Endothelial cell of umbilical vein (primary cell): ENCODE results near the gene MPZL3. TPM values are rescaled to one million over a fixed set of nuclear protein-coding genes. Genes with fewer than 3 reads are reported as not detected.

Source experiments
- Bru-seq: library from RNA; stranded (reverse); fragments of 400-500 nt; gene quantifications from one replicate; lab custom pipeline; 2021; lab: Mats Ljungman, UMichigan
- BruChase-seq, 2 experiments: library from RNA; stranded (reverse); fragments of 400-500 nt; gene quantifications; one replicate each; lab custom pipeline; 2021; lab: Mats Ljungman, UMichigan
- BruUV-seq: library from RNA; stranded (reverse); fragments of 400-500 nt; replicated peaks from 2 replicates; lab custom pipeline; 2021; lab: Mats Ljungman, UMichigan
- CTCF ChIA-PET: fragments of 300-600, 350-600 bp; sonication (Branson Sonifier 250); formaldehyde crosslinking; loops from one replicate; lab custom pipeline; 2021; ENCODE audit warnings: antibody characterized with exemption, inconsistent platforms; lab: Charles Lee
- POLR2A ChIA-PET: fragments of 300-600, 350-600 bp; sonication (Branson Sonifier 250); formaldehyde crosslinking; loops from one replicate; lab custom pipeline; 2021; ENCODE audit warnings: antibody characterized with exemption, inconsistent platforms; lab: Charles Lee
- DNase-seq: peaks from one replicate; pipeline ENCODE4 v3.0.0-alpha.2; 2011; ENCODE audit warnings: low read depth, low spot score
- FAIRE-seq: peaks from 2 replicates; lab custom pipeline; 2011; peaks lifted over from hg19 to GRCh38; lab: Jason Lieb, UNC
- H2AFZ ChIP-seq: 2 replicates; pipeline ENCODE4 v1.6.0; 2012; ENCODE audit warnings: low read depth, low read length, control low read depth, inconsistent platforms
- H3K27ac ChIP-seq: 2 replicates; pipeline ENCODE4 v1.5.1; 2011; ENCODE audit warnings: low read depth, mild to moderate bottlenecking, control low read depth, low read length, moderate library complexity; ENCODE audit not compliant: insufficient read depth
- H3K27me3 ChIP-seq, 2 experiments: 2 replicates each; pipeline versions ENCODE4 v1.6.0 to v1.6.1; 2011; ENCODE audit warnings: low read length in 2 of 2, mixed read lengths in 1 of 2; ENCODE audit not compliant: control insufficient read depth in 2 of 2, insufficient read depth in 2 of 2
- H3K36me3 ChIP-seq, 2 experiments: 2 replicates in 1 of 2; 3 replicates in 1 of 2; pipeline ENCODE4 v1.5.1; 2011; ENCODE audit warnings: low read length in 2 of 2, mild to moderate bottlenecking in 1 of 2, moderate library complexity in 1 of 2; ENCODE audit not compliant: control insufficient read depth in 2 of 2, insufficient read depth in 2 of 2; ENCODE audit errors: extremely low read depth in 1 of 2
- H3K4me1 ChIP-seq: 3 replicates; pipeline ENCODE4 v1.5.1; 2011; ENCODE audit warnings: mild to moderate bottlenecking, low read length; ENCODE audit not compliant: control insufficient read depth, insufficient read depth; ENCODE audit errors: extremely low read depth
- H3K4me2 ChIP-seq: 2 replicates; pipeline ENCODE4 v1.6.1; 2011; ENCODE audit warnings: low read length, control low read depth, mixed read lengths; ENCODE audit not compliant: insufficient read depth
- H3K4me3 ChIP-seq, 3 experiments: fragments of 200-600 bp in 1 of 3; sonication (generic), shearing (Covaris generic) in 1 of 3; replicated peaks in 1 of 3; 2 replicates each; pipeline ENCODE4 v1.5.1; 2011 to 2016; ENCODE audit warnings: control low read depth in 3 of 3, low read length in 3 of 3, mild to moderate bottlenecking in 2 of 3, inconsistent platforms in 1 of 3, low read depth in 1 of 3, moderate library complexity in 1 of 3; ENCODE audit not compliant: insufficient read depth in 1 of 3
- H3K79me2 ChIP-seq: 2 replicates; pipeline ENCODE4 v1.6.0; 2012; ENCODE audit warnings: low read length, inconsistent platforms; ENCODE audit not compliant: control insufficient read depth, insufficient read depth
- H3K9ac ChIP-seq: replicated peaks from 2 replicates; pipeline ENCODE3; 2011; ENCODE audit warnings: low read length, control low read depth; ENCODE audit not compliant: insufficient read depth; ENCODE audit errors: extremely low read depth
- H3K9me1 ChIP-seq: replicated peaks from 3 replicates; pipeline ENCODE4 v1.6.0; 2011; ENCODE audit warnings: mild to moderate bottlenecking, low read length; ENCODE audit not compliant: control insufficient read depth, insufficient read depth; ENCODE audit errors: extremely low read depth
- H3K9me3 ChIP-seq: replicated peaks from 2 replicates; pipeline ENCODE4 v1.5.1; 2012; ENCODE audit warnings: low read length, inconsistent platforms; ENCODE audit not compliant: control insufficient read depth, insufficient read depth
- H4K20me1 ChIP-seq: replicated peaks from 2 replicates; pipeline ENCODE3; 2011; ENCODE audit warnings: mild to moderate bottlenecking, low read length; ENCODE audit not compliant: control insufficient read depth, insufficient read depth; ENCODE audit errors: extremely low read depth
- EZH2 ChIP-seq: IDR thresholded peaks from 2 replicates; pipeline ENCODE4 v1.6.1; 2012; ENCODE audit warnings: borderline replicate concordance, low read depth, mild to moderate bottlenecking, moderate library complexity, low read length, inconsistent platforms; ENCODE audit not compliant: severe bottlenecking
- FOS ChIP-seq: IDR thresholded peaks from 2 replicates; pipeline ENCODE4 v1.6.1; 2011; ENCODE audit warnings: mild to moderate bottlenecking, low read length, moderate library complexity, borderline replicate concordance; ENCODE audit not compliant: insufficient read depth
- GATA2 ChIP-seq: IDR thresholded peaks from 2 replicates; pipeline ENCODE4 v1.7.0; 2011; ENCODE audit warnings: low read depth, mild to moderate bottlenecking, moderate library complexity, mixed read lengths, low read length; ENCODE audit not compliant: insufficient read length, insufficient read depth
- JUN ChIP-seq: IDR thresholded peaks from 2 replicates; pipeline ENCODE4 v1.6.1; 2011; ENCODE audit warnings: borderline replicate concordance, low read depth; ENCODE audit not compliant: insufficient read length, insufficient read depth
- MYC ChIP-seq: IDR thresholded peaks from one replicate; pipeline ENCODE4 v1.6.1; 2011; ENCODE audit warnings: mild to moderate bottlenecking, low read depth, low read length
- POLR2A ChIP-seq: IDR thresholded peaks from 2 replicates; pipeline ENCODE4 v1.6.1; 2012; ENCODE audit warnings: low read depth, mild to moderate bottlenecking, control low read depth, low read length
- POLR2AphosphoS5 ChIP-seq: IDR thresholded peaks from 2 replicates; pipeline ENCODE4 v1.6.1; 2012; ENCODE audit warnings: low read depth, mild to moderate bottlenecking, control low read depth, low read length, moderate library complexity; ENCODE audit not compliant: insufficient read depth
- dilution Hi-C: fragments of 300-500 bp; cut with MboI; formaldehyde crosslinking; loops from one replicate; pipeline ENCODE4 v1.15.0; 2019; ENCODE audit warnings: low sequenced_read_pairs; ENCODE audit not compliant: extremely low pct_ligation_motif_present
- intact Hi-C: fragments of 100-400 bp; cut with micrococcal nuclease; formaldehyde crosslinking; loops from one replicate; pipeline ENCODE4 v1.10.0; 2022
- long read RNA-seq: library from polyadenylated mRNA; stranded (forward); transcript quantifications from one replicate; pipeline ENCODE4 v2.0.0, GENCODE V29; 2021
- polyA minus RNA-seq, 3 experiments: library from RNA; depleted of rRNA, polyadenylated mRNA; stranded (reverse); fragments of >200 nt; gene quantifications; 1 replicate in 1 of 3; 2 replicates in 2 of 3; pipeline ENCODE4 v1.2.3, GENCODE V29; 2011
- polyA plus RNA-seq, 4 experiments: library from polyadenylated mRNA; depleted of rRNA in 3 of 4; stranded (reverse) in 3 of 4; unstranded in 1 of 4; fragments of >200 nt; gene quantifications; 2 replicates each; pipeline versions ENCODE4 v1.2.1 to v1.2.3, GENCODE V29; 2011 to 2012; ENCODE audit warnings: missing spikeins in 1 of 4
- total RNA-seq: library from RNA; stranded (reverse); gene quantifications from 2 replicates; pipeline ENCODE4 v1.2.3, GENCODE V29; 2021
- TF ChIP-seq, protein P1 (sequence below), 2 donors: IDR thresholded peaks; 1 replicate in 1 of 2; 2 replicates in 1 of 2; pipeline ENCODE4 v1.5.1; 2011; ENCODE audit warnings: low read length in 2 of 2, mild to moderate bottlenecking in 2 of 2, moderate library complexity in 2 of 2, control low read depth in 1 of 2, inconsistent platforms in 1 of 2, low read depth in 1 of 2; ENCODE audit not compliant: insufficient read depth in 1 of 2; ENCODE audit errors: extremely low read depth in 1 of 2
- TF ChIP-seq, protein P2 (sequence below): IDR thresholded peaks from 2 replicates; pipeline ENCODE4 v1.6.1; 2011; ENCODE audit not compliant: insufficient read depth, insufficient read length

MPZL3 gene, protein sequence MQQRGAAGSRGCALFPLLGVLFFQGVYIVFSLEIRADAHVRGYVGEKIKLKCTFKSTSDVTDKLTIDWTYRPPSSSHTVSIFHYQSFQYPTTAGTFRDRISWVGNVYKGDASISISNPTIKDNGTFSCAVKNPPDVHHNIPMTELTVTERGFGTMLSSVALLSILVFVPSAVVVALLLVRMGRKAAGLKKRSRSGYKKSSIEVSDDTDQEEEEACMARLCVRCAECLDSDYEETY
- 7.0 and 7.1 TPM in 2 replicates for total RNA-seq
- 2.5 TPM in 2 replicates for polyA plus RNA-seq
- 2.2 and 2.4 TPM in 2 replicates for polyA plus RNA-seq (2011; cell fraction: cytosol; rRNA removed)
- 2.4 and 2.6 TPM in 2 replicates for polyA plus RNA-seq (2011; cell fraction: nucleus; rRNA removed)
- polyA plus RNA-seq (2012), result 4.5 and 4.9 TPM in 2 replicates
- polyA minus RNA-seq, result 7.3 and 10.2 TPM in 2 replicates
- 2.7 TPM for polyA minus RNA-seq (2011; cell fraction: cytosol; rRNA and poly(A)+ RNA removed)
- polyA minus RNA-seq (2011; cell fraction: nucleus; rRNA and poly(A)+ RNA removed), result 2.0 and 2.5 TPM in 2 replicates
- percentile 58 among the genes with signal in this experiment for Bru-seq, nascent RNA
- percentile 72 among the genes with signal in this experiment for BruChase-seq, experiment 1, labeled RNA remaining after a 6-hour chase
- percentile 61 among the genes with signal in this experiment for BruChase-seq, experiment 2, labeled RNA remaining after a 2-hour chase
- long read RNA-seq, partial matches to known transcripts, result 0 of 8 reads
- long read RNA-seq, other reads (novel, unspliced or antisense), result 6 of 8 reads

DNA sequence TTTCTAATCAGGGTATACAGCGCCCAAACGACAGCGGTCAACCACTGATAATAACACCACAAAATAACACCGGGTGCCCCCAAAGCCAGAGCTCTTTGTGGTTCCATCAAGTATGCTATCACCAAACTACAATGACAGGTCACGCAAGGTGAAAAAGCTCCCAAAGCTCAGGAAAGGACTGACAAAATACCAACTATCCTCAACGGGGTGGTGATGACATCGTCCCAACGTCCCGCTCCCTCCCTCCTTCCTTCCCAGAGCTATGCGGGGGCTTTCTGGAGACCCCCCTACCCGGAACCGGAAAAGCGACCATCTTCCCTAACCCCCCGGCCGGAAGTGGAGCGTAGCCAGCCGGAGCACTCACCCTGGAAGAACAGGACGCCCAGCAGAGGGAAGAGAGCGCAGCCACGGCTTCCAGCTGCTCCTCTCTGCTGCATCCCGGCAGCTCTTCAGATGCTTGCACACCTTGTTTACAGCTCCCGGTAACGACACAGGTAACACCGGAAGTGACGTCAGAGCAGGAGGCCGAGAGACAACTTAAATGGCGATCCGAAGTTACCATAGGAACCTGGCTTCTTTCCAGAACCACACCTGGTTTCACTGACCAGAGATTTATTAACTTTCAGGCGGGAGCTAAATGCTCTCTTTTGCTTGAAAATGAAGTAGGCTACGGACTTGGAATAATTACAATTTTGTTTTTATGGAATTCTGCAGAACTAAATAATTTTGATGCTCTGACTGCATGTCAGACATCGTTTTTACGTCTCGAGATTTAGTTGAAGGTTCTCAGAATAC is at the start of gene MPZL3:
Gene MPZL3 (minus strand): TSS at position 508 of the 795 bp plus-strand sequence. CDS start 71 bp downstream, at position 437.
- ChIA-PET POLR2A (no interaction called here), CTCF (interaction anchor here (0.6 to 4.4 kb wide), 6 partner anchors 10 to 54 kb away, joined by 3 to 23 read pairs (median 4); no protein-coding TSS in a partner anchor)
- TF ChIP-seq, protein P1, sequence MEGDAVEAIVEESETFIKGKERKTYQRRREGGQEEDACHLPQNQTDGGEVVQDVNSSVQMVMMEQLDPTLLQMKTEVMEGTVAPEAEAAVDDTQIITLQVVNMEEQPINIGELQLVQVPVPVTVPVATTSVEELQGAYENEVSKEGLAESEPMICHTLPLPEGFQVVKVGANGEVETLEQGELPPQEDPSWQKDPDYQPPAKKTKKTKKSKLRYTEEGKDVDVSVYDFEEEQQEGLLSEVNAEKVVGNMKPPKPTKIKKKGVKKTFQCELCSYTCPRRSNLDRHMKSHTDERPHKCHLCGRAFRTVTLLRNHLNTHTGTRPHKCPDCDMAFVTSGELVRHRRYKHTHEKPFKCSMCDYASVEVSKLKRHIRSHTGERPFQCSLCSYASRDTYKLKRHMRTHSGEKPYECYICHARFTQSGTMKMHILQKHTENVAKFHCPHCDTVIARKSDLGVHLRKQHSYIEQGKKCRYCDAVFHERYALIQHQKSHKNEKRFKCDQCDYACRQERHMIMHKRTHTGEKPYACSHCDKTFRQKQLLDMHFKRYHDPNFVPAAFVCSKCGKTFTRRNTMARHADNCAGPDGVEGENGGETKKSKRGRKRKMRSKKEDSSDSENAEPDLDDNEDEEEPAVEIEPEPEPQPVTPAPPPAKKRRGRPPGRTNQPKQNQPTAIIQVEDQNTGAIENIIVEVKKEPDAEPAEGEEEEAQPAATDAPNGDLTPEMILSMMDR (IDR thresholded peaks at IDR 0.05; ENCODE audit: extremely low read depth in 1 of 2, insufficient read depth in 1 of 2, low read depth in 1 of 2, low read length in 2 of 2), result no peak
- TF ChIP-seq, protein P2, sequence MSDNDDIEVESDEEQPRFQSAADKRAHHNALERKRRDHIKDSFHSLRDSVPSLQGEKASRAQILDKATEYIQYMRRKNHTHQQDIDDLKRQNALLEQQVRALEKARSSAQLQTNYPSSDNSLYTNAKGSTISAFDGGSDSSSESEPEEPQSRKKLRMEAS, result no peak
- no peak for TF ChIP-seq MYC
- TF ChIP-seq POLR2AphosphoS5, result peak; percentile 62
- peak; percentile 66 for TF ChIP-seq POLR2A
- TF ChIP-seq GATA2, result no peak
- no peak for TF ChIP-seq EZH2
- TF ChIP-seq JUN, result peak; percentile 42
- TF ChIP-seq FOS, result no peak
- Histone ChIP-seq H3K27me3 (no peaks in the 10 kb centered on the region), H3K9me3 (no peaks in the 10 kb centered on the region), H4K20me1 (no peaks in the 10 kb centered on the region), H3K4me2 (peak within 1 kb of the TSS; percentile 80), H3K4me3 (peak within 1 kb of the TSS; percentile 40 to 95 (median 85)), H3K4me1 (peaks cover 15% of the 10 kb centered on the region), H3K9ac (peak within 1 kb of the TSS; percentile 67), H3K36me3 (peaks cover 0 to 2% of the 10 kb centered on the region in 2 experiments), H3K79me2 (no peaks in the 10 kb centered on the region), H3K27ac (peak within 1 kb of the TSS; percentile 62), H3K9me1 (no peaks in the 10 kb centered on the region), H2AFZ (peak within 1 kb of the TSS; percentile 97)
- DNase-seq (peak; percentile 78), FAIRE-seq (peak; percentile 38)
- intact Hi-C loops (loop anchor here (1.0 kb wide), 2 partner anchors 11 to 23 kb away; no protein-coding TSS in a partner anchor), dilution Hi-C loops (no loop called here)
- BruUV-seq, result TSS peak; percentile 88
